ENCODE results near the gene AMIGO1.

Gene AMIGO1

GRCh38 chr1:109517337-109517736 is 7.8 kb upstream of the AMIGO1 start:
- Histone ChIP-seq H3K79me2 (ENCODE audit: control insufficient read depth, low read length) (no peaks in the 10 kb centered on the region), H3K4me3 (ENCODE audit: low read length) (no peak overlapping the region), H3K9me2 (replicated peaks; ENCODE audit: control insufficient read depth, low read length) (no peaks in the 10 kb centered on the region), H3K9me3 (ENCODE audit: control insufficient read depth, insufficient read depth, low read length) (no peaks in the 10 kb centered on the region), H3K36me3 (ENCODE audit: control insufficient read depth, low read length) (no peaks in the 10 kb centered on the region), H3F3A (ENCODE audit: control insufficient read depth, insufficient read depth) (no peaks in the 10 kb centered on the region), H4K20me1 (ENCODE audit: control insufficient read depth, insufficient read depth, low read depth, low read length) (no peaks in the 10 kb centered on the region), H3K4me2 (ENCODE audit: low read length) (no peak overlapping the region), H3K4me1 (ENCODE audit: control insufficient read depth, low read length) (no peaks in the 10 kb centered on the region), H3K27me3 (ENCODE audit: control insufficient read depth, low read length) (peaks cover 11% of the 10 kb centered on the region), H3K27ac (ENCODE audit: low read depth, low read length) (no peak overlapping the region)
- no peak for TF ChIP-seq EZH2phosphoT487 (IDR thresholded peaks at IDR 0.05; ENCODE audit: borderline replicate concordance, low read length)
- TF ChIP-seq CTCF (IDR thresholded peaks at IDR 0.05; ENCODE audit: low read depth, low read length, poor library complexity, severe bottlenecking) = no peak

- H3K79me2 ChIP-seq (ENCODE audit: control insufficient read depth, low read length) = no peaks in the 10 kb centered on the region
- H3K27me3 ChIP-seq (ENCODE audit: control insufficient read depth, low read length) = peaks cover 7% of the 10 kb centered on the region
- H3K4me1 ChIP-seq (ENCODE audit: control insufficient read depth, low read length) = no peaks in the 10 kb centered on the region
- no peak overlapping the region for H3K4me2 ChIP-seq (ENCODE audit: low read length)
- TF ChIP-seq CTCF (IDR thresholded peaks at IDR 0.05; ENCODE audit: low read depth, low read length, poor library complexity, severe bottlenecking) (no peak), EZH2phosphoT487 (IDR thresholded peaks at IDR 0.05; ENCODE audit: borderline replicate concordance, low read length) (no peak)
- no peaks in the 10 kb centered on the region for H3K9me3 ChIP-seq (ENCODE audit: control insufficient read depth, insufficient read depth, low read length)
- H4K20me1 ChIP-seq (ENCODE audit: control insufficient read depth, insufficient read depth, low read depth, low read length) = no peaks in the 10 kb centered on the region
- no peak overlapping the region for H3K4me3 ChIP-seq (ENCODE audit: low read length)
- no peaks in the 10 kb centered on the region for H3K9me2 ChIP-seq (replicated peaks; ENCODE audit: control insufficient read depth, low read length)
- no peaks in the 10 kb centered on the region for H3F3A ChIP-seq (ENCODE audit: control insufficient read depth, insufficient read depth)
- no peaks in the 10 kb centered on the region for H3K36me3 ChIP-seq (ENCODE audit: control insufficient read depth, low read length)
- H3K27ac ChIP-seq (ENCODE audit: low read depth, low read length) = no peak overlapping the region
Observed at GRCh38 chr1:109516872-109517271, 7.3 kb upstream of the AMIGO1 start.

- H3K4me2 ChIP-seq (ENCODE audit: low read length) = no peak overlapping the region
- no peaks in the 10 kb centered on the region for H3K79me2 ChIP-seq (ENCODE audit: control insufficient read depth, low read length)
- peaks cover 17% of the 10 kb centered on the region for H3K27me3 ChIP-seq (ENCODE audit: control insufficient read depth, low read length)
- no peaks in the 10 kb centered on the region for H3K36me3 ChIP-seq (ENCODE audit: control insufficient read depth, low read length)
- no peak overlapping the region for H3K27ac ChIP-seq (ENCODE audit: low read depth, low read length)
- no peaks in the 10 kb centered on the region for H4K20me1 ChIP-seq (ENCODE audit: control insufficient read depth, insufficient read depth, low read depth, low read length)
- TF ChIP-seq CTCF (IDR thresholded peaks at IDR 0.05; ENCODE audit: low read depth, low read length, poor library complexity, severe bottlenecking) (no peak), EZH2phosphoT487 (IDR thresholded peaks at IDR 0.05; ENCODE audit: borderline replicate concordance, low read length) (no peak)
- no peaks in the 10 kb centered on the region for H3F3A ChIP-seq (ENCODE audit: control insufficient read depth, insufficient read depth)
- H3K9me2 ChIP-seq (replicated peaks; ENCODE audit: control insufficient read depth, low read length) = no peaks in the 10 kb centered on the region
- no peak overlapping the region for H3K4me3 ChIP-seq (ENCODE audit: low read length)
- H3K4me1 ChIP-seq (ENCODE audit: control insufficient read depth, low read length) = peaks cover 4% of the 10 kb centered on the region
- no peaks in the 10 kb centered on the region for H3K9me3 ChIP-seq (ENCODE audit: control insufficient read depth, insufficient read depth, low read length)
Observed at GRCh38 chr1:109514846-109515245, 5.3 kb upstream of the AMIGO1 start.

All from DOHH2 (cell line).